Panc1 (cell line): Measurements from ENCODE around the gene FILIP1. TPM values are rescaled to one million over a fixed set of nuclear protein-coding genes. Genes with fewer than 3 reads are reported as not detected.

ENCODE experiments used
- ATAC-seq: fragments of 200-7000 bp; cut with Tn5 transposase; 2 replicates; pipeline ENCODE4 v1.9.1; 2020; ENCODE audit warnings: mild to moderate bottlenecking, moderate library complexity
- BruUV-seq: library from RNA; stranded (reverse); fragments of 400-500 nt; replicated peaks from 2 replicates; lab custom pipeline; 2021; lab: Mats Ljungman, UMichigan
- CTCF ChIA-PET: fragments of 300-600 bp; sonication (Branson Sonifier 250); formaldehyde crosslinking; loops from one replicate; lab custom pipeline; 2022; ENCODE audit warnings: antibody characterized with exemption; lab: Charles Lee
- POLR2A ChIA-PET: fragments of 300-600 bp; sonication (Branson Sonifier 250); formaldehyde crosslinking; loops from one replicate; lab custom pipeline; 2022; ENCODE audit warnings: antibody characterized with exemption; lab: Charles Lee
- DNase-seq: peaks from one replicate; pipeline ENCODE4 v3.0.0-alpha.2; 2010; ENCODE audit warnings: low read depth, low spot score
- H3K27ac ChIP-seq: 2 replicates; pipeline ENCODE4 v1.5.1; 2011; ENCODE audit warnings: mild to moderate bottlenecking, low read length, inconsistent platforms
- H3K27me3 ChIP-seq: fragments of 200-500 bp; sonication (Bioruptor generic); 2 replicates; pipeline ENCODE4 v1.6.0; 2014; ENCODE audit warnings: low read length, inconsistent platforms; ENCODE audit not compliant: control insufficient read depth, insufficient read depth
- H3K36me3 ChIP-seq: fragments of 200-500 bp; sonication (Bioruptor generic); 2 replicates; pipeline ENCODE4 v1.5.1; 2014; ENCODE audit warnings: inconsistent platforms, mild to moderate bottlenecking, low read length, moderate library complexity; ENCODE audit not compliant: control insufficient read depth, insufficient read depth
- H3K4me1 ChIP-seq: 2 replicates; pipeline ENCODE4 v1.5.1; 2011; ENCODE audit warnings: inconsistent platforms, mild to moderate bottlenecking, low read length, moderate library complexity; ENCODE audit not compliant: control insufficient read depth, insufficient read depth
- H3K4me3 ChIP-seq, 2 experiments: 2 replicates each; pipeline ENCODE4 v1.5.1; 2011 to 2012; ENCODE audit warnings: low read depth in 2 of 2, low read length in 2 of 2, mild to moderate bottlenecking in 2 of 2, inconsistent platforms in 1 of 2, moderate library complexity in 1 of 2
- H3K9me3 ChIP-seq: fragments of 200-500 bp; sonication (Bioruptor generic); 2 replicates; pipeline ENCODE4 v1.5.1; 2014; ENCODE audit warnings: low read depth, mild to moderate bottlenecking, inconsistent platforms, low read length, moderate library complexity; ENCODE audit not compliant: control insufficient read depth, insufficient read depth
- CTCF ChIP-seq: fragments of 450-650 bp; IDR thresholded peaks from 2 replicates; pipeline ENCODE4 v1.5.1; 2017; ENCODE audit warnings: mild to moderate bottlenecking
- POLR2AphosphoS5 ChIP-seq: IDR thresholded peaks from 2 replicates; pipeline ENCODE4 v1.6.1; 2012; ENCODE audit warnings: mild to moderate bottlenecking, low read depth, low read length, moderate library complexity
- REST ChIP-seq, 2 experiments: IDR thresholded peaks; 2 replicates each; pipeline ENCODE4 v1.6.1; 2011 to 2012; ENCODE audit warnings: low read depth in 2 of 2, control low read depth in 1 of 2, low read length in 1 of 2, mild to moderate bottlenecking in 1 of 2, moderate library complexity in 1 of 2; ENCODE audit not compliant: insufficient read depth in 1 of 2
- SIN3A ChIP-seq: IDR thresholded peaks from 2 replicates; pipeline ENCODE4 v1.6.1; 2012; ENCODE audit warnings: low read depth, mild to moderate bottlenecking, low read length, moderate library complexity, borderline replicate concordance; ENCODE audit not compliant: insufficient read depth
- TCF7L2 ChIP-seq: IDR thresholded peaks from 2 replicates; pipeline ENCODE4 v1.6.1; 2011; ENCODE audit warnings: mild to moderate bottlenecking, low read depth, low read length, inconsistent platforms
- in situ Hi-C: cut with HindIII; loops from 2 replicates; pipeline ENCODE4 v1.10.0; 2016; ENCODE audit warnings: low sequenced_read_pairs, low pct_unique_long_range_greater_than_20kb
- intact Hi-C: fragments of 100-400 bp; cut with micrococcal nuclease; formaldehyde crosslinking; loops from one replicate; pipeline ENCODE4 v1.10.0; 2022; ENCODE audit not compliant: unreplicated experiment
- total RNA-seq: library from RNA; stranded (reverse); gene quantifications from one replicate; pipeline ENCODE4 v1.2.1, GENCODE V29; 2021; ENCODE audit not compliant: unreplicated experiment

Gene FILIP1
- total RNA-seq, 1 experiment from 2014 or later, result 0.26 TPM

- Histone ChIP-seq H3K4me3 (no peak overlapping the region), H3K27ac (no peak overlapping the region), H3K9me3 (no peaks in the 10 kb centered on the region), H3K36me3 (no peaks in the 10 kb centered on the region), H3K4me1 (no peaks in the 10 kb centered on the region), H3K27me3 (no peaks in the 10 kb centered on the region)
- ATAC-seq (no peak), DNase-seq (no peak)
- ChIA-PET CTCF (no interaction called here), POLR2A (no interaction called here)
- no TSS peak for BruUV-seq
- intact Hi-C loops, result no loop called here
- TF ChIP-seq TCF7L2 (no peak), SIN3A (no peak), CTCF (no peak), REST (IDR thresholded peaks at IDR 0.05; ENCODE audit: insufficient read depth in 1 of 2, low read depth in 2 of 2, low read length in 1 of 2) (no peak), POLR2AphosphoS5 (no peak)
- in situ Hi-C loops, result no loop called here
These were observed 192.5 kb downstream of the FILIP1 start for GRCh38 chr6:75301088-75301487.

- no peak for DNase-seq
- Histone ChIP-seq H3K36me3 (no peaks in the 10 kb centered on the region), H3K27ac (no peak overlapping the region), H3K9me3 (no peaks in the 10 kb centered on the region), H3K4me1 (no peaks in the 10 kb centered on the region), H3K4me3 (no peak overlapping the region), H3K27me3 (no peaks in the 10 kb centered on the region)
- intact Hi-C loops (no loop called here), in situ Hi-C loops (no loop called here)
- no peak for TF ChIP-seq SIN3A
- TF ChIP-seq REST (IDR thresholded peaks at IDR 0.05; ENCODE audit: insufficient read depth in 1 of 2, low read depth in 2 of 2, low read length in 1 of 2), result no peak
- TF ChIP-seq TCF7L2, result no peak
- no peak for TF ChIP-seq POLR2AphosphoS5
- no peak for TF ChIP-seq CTCF
- POLR2A ChIA-PET, result no interaction called here
- no TSS peak for BruUV-seq
- ATAC-seq, result no peak
- CTCF ChIA-PET, result no interaction called here
These were observed 193.1 kb downstream of the FILIP1 start for GRCh38 chr6:75300531-75300855.
